Measurements from ENCODE around the gene STKLD1.

Gene STKLD1

DNA sequence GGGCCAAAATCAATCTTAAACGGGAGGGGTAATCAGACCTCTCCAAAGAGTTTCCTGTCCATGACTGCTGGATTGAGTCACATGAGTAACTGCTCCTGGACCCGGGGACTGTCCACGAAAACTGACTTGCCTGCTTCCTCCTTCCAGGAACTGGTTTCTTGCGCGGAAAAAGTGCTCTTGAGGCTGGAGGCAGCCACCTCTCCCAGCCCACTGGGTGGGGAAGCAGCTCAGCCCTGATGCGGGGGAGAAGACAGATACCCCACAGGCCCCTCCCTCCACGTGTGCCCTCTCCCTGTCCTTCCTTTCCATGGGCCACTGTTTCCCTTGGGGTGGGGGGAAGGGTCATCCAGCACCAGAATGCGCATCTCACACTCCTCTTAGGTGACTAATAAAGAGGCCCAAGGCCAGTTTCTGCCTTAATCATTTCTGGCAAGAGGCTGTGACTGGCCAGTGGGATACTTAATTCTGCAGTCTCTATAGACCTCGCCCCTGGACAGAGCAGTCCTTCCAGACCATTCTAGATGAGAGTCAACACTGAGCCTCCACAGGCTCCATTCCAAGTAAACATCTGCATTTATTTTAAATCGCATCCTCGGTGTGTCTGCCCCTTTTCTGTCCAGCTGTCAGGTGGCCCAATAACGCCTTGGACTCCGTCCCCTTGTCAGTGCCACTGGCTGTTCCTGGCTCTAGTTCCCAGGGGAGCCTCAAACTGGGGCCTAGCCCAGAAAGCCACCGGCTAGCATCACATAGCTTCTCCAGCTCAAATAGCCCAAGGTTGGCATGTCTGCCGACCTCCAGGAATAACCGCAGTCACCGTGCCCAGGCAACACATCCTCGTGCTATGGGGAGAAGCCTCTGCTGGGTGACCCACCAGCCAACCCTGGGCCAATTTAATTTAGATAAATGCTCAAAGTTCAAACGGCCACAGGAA lies 29.6 kb downstream of the STKLD1 start:
- DNase-seq (ENCODE audit: low read depth in 2 of 3, low spot score in 1 of 3): no peak

DNA sequence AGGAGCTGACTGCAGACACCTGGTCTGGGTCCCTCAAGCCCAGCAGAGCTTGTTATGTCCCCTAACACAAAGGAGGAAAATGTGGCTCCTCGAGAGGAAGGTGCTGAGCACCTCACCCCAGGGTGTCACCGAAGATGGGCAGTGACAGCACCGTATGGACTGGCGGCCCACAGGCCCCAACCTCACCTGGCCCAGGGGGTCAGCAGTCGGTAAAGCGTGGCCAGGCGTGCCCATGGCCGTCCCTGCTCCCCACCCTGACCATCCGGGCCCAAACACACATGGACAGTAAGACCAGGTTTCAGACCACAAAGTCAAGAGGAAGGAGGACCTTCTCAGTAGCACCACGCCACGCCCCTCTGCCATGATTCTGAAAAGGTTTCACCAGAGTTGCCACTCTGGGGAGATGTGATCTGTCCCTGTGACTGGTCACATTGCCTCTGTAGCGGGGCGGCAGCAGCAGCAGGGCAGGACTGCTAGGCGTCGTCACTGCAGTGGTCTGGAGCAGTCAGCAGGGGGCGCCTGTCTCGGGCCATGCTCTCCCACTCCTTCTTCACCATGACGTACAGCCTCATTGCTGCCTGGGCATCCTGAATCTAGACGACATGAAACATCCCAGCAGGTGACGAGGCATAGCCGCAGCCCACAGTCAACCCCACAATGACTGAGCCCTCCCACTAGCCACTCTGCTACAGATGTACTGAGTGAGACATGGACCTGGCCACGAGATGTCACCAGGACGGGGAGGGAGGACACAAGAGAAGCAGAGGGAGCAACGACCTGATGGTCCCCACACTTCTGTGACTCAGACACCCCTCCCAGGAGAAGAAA lies 30.5 kb downstream of the STKLD1 start:
- DNase-seq (ENCODE audit: low read depth in 2 of 3, low spot score in 1 of 3): peak; percentile 74 to 82 (median 79)

DNA sequence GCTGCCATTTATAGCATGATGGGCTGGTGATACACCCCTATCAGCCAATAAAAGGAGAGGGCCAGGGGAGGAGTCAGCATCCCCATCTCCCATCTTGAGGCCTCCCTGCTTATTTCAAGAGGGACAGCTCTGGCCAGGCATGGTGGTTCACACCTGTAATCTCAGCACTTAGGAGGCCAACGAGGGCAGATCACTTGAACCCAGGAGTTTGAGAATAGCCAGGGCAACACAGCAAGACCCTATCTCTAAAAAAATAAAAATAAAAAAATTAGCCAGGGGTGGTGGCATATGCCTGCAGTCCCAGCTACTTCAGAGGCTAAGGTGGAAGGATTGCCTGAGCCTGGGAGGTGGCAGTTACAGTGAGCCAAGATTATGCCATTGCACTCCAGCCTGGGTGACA lies 31.9 kb downstream of the STKLD1 start:
- no peak for DNase-seq (ENCODE audit: low read depth in 2 of 3, low spot score in 1 of 3)

DNA sequence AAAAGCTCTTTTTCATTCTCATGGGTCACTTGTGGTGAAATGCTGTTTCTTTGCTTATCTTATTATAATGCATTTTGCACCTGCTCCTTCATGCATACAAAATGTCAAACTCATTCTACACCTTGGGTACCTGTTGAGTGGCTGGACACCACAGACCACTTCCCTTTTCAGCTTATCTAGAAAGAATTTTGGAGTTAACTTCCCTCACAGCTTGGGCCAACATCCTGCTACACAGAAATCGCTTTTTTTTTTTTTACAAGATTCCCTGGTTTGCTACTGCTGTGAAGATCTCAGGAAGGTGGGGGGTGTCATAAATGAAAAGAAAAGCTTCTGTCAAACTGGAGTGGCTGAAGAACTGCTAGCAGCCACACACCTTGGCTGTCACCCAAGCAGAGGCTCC lies 39.0 kb downstream of the STKLD1 start:
- DNase-seq (ENCODE audit: low read depth in 2 of 3, low spot score in 1 of 3): no peak

DNA sequence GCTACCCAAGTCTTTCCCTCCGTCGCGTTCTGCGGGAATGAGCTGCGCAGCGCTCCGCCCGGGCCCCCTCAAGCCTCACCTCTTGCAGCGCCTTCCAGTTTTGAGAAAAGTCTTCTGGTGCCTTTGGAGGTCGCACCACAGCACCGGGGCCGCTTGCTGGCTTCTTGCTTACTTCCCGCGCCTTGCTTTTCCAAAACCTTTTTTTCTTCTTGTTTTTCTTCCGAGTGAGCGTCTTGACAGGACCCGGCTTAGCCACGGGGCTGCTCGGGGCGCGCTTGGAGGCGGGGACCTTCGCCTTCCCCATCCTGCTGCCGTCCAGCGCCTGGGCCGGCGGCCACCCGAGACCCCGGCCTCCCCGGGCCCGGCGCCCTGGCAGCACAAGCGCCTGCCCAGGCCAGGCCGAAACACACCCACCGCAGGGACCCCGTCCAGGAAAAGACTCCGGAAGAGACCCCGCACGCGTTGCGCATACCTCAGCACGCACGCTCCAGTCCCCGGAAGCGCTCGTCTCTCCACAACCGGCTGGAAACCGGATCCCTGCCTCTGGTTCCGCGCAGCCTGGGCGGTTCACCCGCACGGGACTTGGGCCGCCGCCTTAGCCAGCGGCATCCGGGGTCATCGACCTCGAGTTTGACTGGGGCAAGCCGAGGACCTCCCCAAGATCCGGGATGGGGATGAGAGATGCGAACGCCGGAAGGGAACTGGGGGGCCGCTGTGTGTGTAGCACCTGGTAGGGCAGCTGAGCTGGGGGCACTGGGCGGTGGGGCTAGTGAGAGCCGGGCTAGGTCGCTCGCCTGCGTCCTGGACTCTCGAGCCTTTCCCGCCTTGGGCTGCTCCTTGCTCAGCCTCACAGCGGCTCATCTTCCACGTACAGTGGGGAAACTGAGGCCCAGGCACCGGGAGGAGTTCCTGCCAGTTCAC lies 41.6 kb downstream of the STKLD1 start, which contains the start of gene REXO4:
Gene REXO4, minus strand, starts transcription at position 470 of the 921 bp plus-strand sequence. Its CDS starts 166 bp downstream, at position 304.
- peak; percentile 84 to 85 (median 84) for DNase-seq (ENCODE audit: low read depth in 2 of 3, low spot score in 1 of 3)

DNA sequence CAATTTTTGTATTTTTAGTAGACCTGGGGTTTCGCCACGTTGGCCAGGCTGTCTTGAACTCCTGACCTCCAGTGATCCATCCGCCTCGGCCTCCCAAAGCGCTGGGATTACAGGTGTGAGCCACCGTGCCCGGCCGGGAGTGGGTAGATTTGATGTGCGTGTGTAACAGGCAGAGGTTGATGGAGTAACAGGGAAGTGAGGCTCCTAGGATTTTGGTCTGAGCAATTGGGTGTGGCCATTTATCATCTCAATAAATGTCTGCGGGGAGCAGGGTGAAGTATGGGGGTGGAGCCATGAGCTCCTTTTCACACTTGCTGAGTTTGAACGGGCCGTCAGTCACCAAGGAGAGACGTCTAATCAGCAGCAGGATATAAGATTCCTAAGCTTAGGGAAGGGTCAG lies 42.8 kb downstream of the STKLD1 start:
- DNase-seq (ENCODE audit: low read depth in 2 of 3, low spot score in 1 of 3): no peak

DNA sequence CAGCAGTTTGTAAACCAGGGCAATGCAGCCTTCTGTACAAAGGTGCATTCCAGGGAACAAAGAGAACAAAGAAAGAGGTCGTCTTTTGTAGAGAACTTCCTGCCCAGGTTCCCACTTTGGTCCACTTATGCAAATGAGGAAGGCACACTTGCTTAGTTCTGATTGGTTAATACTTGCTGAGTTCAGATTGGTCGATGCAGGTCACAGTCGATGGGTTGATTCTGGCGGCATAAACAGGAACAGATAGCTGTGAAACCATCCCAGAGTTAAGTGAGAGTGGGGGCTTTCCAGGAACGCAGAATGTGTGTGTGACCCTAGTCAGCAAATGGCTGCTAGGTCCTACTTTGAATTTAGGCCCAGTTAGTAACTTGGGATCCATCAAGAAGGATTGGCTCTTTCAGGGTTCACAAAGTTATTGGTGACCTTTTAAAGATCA lies 44.2 kb downstream of the STKLD1 start:
- DNase-seq (ENCODE audit: low read depth in 2 of 3, low spot score in 1 of 3): no peak

DNA sequence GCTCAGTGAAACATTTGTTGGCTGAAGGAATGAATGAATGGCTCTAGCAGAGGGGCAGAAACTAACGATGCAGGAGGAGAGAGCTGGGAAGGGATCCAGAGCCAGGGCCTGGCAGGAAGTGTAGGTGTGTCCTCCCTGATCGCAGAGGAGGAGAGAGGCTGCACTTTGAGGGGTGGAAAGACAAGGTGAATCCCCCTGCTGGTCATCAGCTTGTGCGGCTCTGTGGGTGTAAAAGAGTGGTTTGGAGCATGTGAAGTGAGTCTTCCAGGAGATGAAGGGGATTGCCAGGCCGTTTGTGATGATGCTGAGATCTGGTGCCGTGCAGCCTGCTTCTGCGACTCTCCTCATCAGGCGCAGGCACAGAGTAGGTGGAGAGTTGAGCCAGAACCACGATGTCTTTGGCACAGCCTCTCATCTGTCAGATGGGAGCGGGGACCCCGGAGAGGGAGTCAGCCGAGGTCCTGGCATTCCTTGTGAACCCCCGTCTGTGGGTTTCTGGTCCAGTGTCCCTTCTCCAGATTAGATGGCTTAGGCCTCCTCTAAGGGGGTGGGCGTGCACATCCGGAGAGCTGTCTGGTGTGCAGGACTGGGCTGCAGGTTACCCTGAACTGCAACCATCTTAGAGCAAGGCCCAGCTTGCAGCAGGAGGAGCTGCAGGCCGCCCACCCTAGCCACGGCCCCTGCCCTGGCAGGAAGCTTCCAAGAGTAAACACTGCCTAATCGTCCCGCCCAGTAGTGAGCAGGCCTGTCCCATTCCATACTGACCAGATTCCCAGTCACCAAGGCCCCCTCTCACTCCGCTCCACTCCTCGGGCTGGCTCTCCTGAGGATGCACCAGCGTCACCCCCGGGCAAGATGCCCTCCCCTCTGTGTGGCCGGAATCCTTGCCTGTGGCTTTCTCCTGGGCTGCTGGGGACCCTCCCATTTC lies 45.7 kb downstream of the STKLD1 start, which contains the start of gene ADAMTS13:
Gene ADAMTS13, plus strand, starts transcription at position 753 of the 928 bp plus-strand sequence. Its CDS starts 77 bp downstream, at position 830.
- DNase-seq (ENCODE audit: low read depth in 2 of 3, low spot score in 1 of 3): peak; percentile 38 to 41 (median 40)

DNA sequence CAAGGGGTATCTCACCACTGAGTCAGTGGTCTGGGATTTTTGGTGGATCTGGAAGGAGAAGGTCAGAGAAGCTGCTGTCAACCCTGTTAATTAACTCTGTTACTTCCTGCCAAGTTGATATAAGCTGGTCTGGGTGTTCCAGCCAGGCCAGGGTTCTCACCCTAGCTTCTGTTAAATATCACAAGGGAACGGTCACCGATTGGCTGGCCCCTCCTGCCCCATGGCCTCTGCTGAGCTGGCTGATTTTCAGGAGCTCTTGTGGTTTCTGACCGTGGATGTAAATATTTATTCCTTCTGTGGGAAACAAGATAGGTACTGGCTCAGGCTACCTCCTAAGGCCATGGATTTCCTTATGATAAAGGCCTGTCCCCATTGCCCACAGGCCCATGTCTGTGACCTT lies 47.0 kb downstream of the STKLD1 start:
- no peak for DNase-seq (ENCODE audit: low read depth in 2 of 3, low spot score in 1 of 3)

DNA sequence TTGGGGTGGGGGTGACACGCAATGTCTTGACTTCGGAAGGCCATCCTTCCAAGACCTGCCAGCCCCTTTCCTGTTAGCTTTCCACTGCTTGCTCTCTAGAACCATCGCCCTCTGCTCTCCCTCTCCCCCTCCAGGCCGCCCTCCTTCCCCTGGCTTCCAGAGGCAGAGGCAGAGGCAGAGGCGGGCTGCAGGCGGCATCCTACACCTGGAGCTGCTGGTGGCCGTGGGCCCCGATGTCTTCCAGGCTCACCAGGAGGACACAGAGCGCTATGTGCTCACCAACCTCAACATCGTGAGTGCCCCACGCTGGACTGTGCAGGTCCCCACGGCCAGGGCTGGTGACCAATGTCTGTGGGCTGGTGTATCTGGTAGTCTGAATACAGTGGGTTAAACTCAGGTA lies 48.0 kb downstream of the STKLD1 start:
- DNase-seq (ENCODE audit: low read depth in 2 of 3, low spot score in 1 of 3): no peak

DNA sequence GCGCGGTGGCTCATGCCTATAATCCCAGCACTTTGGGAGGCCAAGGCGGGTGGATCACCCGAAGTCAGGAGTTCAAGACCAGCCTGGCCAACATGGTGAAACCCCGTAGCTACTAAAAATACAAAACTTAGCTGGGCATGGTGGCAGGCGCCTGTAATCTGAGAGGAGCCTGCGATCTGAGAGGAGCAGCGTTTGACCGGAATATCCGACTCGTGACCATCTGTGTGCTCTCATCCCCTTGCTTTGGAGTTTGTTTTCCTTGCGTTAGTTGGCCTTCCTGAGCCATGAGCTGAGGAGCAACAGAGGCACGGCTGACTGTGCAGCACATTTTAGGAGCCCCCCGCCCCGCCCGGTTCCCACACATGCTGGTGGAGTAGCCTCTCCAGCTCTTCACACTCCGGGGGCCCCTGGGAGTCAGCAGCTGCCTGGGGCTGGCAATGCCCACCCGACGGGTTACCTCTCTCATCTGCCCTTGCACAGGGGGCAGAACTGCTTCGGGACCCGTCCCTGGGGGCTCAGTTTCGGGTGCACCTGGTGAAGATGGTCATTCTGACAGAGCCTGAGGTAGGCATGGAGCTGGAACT lies 49.0 kb downstream of the STKLD1 start:
- DNase-seq (ENCODE audit: low read depth in 2 of 3, low spot score in 1 of 3): no peak

DNA sequence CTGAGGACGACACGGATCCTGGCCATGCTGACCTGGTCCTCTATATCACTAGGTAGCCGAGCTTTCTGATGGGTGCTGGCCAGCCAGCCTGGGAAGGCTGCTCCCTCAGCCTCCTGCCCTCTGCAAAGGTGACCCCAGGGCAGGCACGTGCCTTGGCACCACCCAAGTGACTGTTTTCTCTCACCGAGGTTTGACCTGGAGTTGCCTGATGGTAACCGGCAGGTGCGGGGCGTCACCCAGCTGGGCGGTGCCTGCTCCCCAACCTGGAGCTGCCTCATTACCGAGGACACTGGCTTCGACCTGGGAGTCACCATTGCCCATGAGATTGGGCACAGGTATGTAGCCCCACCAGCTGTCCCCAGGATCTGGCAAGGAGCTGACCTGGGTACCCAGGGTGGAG lies 49.8 kb downstream of the STKLD1 start:
- DNase-seq (ENCODE audit: low read depth in 2 of 3, low spot score in 1 of 3): no peak

DNA sequence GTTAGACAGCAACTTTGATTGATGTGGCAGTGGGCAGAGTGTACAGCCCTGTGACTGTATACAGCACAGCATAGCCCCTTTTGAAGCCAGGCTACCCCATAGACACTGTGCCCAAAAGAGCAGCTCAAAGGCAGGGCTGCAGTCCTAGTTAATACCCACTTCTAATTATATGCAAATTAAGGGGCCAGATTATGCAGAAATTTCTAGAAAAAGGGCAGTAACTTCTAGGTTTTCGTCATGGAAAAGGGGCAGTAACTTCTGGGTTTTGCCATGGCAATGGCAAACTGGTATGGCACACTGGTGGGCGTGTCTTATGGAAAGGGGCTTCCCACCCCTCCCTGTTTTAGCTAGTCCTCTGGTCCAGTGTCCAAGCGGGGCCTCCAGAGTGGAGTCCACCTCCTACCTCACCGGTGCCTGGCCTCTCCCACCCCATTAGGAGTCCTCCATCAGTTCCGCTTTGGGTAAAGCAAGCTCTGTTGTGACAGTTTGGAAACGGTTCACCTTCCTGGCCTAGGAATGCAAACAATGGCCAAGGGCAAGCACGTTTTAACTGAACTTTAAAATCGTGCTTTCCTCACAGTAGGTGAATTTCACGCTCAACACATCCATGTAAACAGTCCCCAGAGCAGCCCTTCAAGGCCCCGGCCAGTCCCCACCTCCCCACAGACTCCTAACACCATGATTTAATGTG lies 51.6 kb downstream of the STKLD1 start:
- DNase-seq (ENCODE audit: low read depth in 2 of 3, low spot score in 1 of 3): no peak

DNA sequence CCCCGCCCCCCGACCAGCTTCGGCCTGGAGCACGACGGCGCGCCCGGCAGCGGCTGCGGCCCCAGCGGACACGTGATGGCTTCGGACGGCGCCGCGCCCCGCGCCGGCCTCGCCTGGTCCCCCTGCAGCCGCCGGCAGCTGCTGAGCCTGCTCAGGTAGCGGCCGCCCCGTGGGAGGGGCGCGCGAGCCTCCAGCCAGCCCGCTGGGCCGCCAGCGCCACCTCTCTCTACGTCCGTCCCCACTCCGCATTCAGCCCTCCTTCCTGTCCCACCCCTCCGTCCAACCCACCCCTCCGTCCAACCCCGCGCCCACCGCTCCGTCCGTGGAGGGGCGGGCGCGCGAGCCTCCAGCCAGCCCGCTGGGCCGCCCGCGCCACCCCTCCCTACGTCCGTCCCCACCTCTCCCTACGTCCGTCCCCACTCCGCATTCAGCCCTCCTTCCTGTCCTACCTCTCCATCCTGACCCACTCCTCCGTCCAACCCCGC lies 52.5 kb downstream of the STKLD1 start:
- DNase-seq (ENCODE audit: low read depth in 2 of 3, low spot score in 1 of 3): no peak

DNA sequence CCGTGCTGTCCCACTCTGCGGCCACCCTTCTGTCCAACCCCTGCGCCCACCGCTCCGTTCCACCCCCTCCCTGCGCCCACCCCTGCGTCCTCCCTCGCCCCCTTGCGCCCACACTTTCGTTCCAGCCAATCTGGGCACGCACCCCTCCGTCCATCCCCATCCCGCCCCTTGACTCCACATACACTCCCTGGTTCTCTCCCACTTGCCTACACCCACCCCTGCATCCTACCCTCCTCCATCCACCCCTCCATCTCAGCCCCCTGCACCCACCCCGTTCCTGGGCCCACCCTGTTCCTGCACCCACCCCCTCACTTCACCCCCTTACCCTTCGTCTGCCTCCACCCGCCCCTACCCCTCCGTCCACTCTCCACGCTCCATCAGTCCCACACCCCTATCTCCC lies 53.0 kb downstream of the STKLD1 start:
- no peak for DNase-seq (ENCODE audit: low read depth in 2 of 3, low spot score in 1 of 3)

DNA sequence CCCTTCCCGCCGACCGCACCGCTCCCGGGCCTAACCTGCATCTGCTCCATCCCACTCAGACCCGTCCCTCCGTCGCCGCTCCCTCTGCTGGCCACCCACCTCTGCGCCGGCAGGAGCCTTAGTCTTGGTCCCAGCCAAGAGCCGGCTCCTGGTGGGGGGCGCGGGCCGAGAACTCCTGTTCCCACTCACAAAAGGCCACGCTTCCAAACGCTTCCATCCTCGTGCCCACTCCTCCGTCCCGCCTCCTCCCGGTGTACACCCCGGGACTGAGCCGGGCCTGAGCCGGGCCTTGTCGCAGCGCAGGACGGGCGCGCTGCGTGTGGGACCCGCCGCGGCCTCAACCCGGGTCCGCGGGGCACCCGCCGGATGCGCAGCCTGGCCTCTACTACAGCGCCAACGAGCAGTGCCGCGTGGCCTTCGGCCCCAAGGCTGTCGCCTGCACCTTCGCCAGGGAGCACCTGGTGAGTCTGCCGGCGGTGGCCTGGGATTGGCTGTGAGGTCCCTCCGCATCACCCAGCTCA lies 53.5 kb downstream of the STKLD1 start:
- DNase-seq (ENCODE audit: low read depth in 2 of 3, low spot score in 1 of 3): no peak

DNA sequence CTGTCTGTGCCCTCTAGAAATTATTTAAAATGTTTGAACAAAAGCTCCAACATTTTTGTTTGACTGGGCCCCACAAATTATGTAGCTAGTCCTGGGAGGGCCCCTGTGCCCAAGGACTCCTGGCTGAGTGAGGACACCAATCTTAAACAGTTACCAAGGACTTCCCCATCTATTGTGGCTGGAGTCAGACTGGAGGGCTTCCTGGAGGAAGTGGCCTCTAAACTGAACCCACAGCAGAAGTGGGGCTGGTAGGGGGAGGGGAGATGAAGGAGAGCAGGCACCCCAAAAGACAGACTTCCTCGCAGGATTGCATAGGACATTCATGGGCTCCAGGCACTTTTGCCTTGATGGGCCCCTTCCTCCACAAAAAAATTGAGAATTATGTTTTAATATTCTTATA lies 54.1 kb downstream of the STKLD1 start:
- no peak for DNase-seq (ENCODE audit: low read depth in 2 of 3, low spot score in 1 of 3)

DNA sequence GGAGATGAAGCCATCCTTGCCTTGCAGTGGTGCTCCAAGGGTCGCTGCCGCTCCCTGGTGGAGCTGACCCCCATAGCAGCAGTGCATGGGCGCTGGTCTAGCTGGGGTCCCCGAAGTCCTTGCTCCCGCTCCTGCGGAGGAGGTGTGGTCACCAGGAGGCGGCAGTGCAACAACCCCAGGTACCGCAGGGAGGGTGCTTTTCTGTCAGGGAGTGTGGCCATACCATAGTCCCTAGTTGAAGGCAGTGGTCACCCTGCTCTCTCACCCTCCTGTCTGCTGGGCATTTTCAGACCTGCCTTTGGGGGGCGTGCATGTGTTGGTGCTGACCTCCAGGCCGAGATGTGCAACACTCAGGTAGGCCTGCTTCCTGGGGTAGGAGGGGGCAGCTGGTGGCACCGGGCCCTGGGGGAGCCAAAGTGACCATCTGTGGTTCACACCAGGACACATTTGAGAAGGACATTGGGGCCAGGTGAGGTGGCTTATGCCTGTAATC lies 57.2 kb downstream of the STKLD1 start:
- no peak for DNase-seq (ENCODE audit: low read depth in 2 of 3, low spot score in 1 of 3)
